Smooth muscle cell (in vitro differentiated cells): ENCODE data around the gene GLS. TPM values are rescaled to one million over a fixed set of nuclear protein-coding genes. Genes with fewer than 3 reads are reported as not detected.
A peak's percentile ranks its signal among the peaks of the same experiment; 100 is the strongest.

Experiments used
- DNase-seq: peaks from one replicate; lab custom pipeline; 2025; ENCODE audit not compliant: unreplicated experiment; lab: John Stamatoyannopoulos, UW
- H2AFZ ChIP-seq: fragments of 200-600 bp; sonication (generic); 2 replicates; pipeline ENCODE4 v1.6.0; 2016; ENCODE audit warnings: antibody characterized with exemption, low read depth, mild to moderate bottlenecking
- H3F3A ChIP-seq: fragments of 200-600 bp; sonication (generic); 2 replicates; pipeline ENCODE4 v1.6.0; 2017; ENCODE audit warnings: antibody characterized with exemption, low read depth
- H3K27ac ChIP-seq: fragments of 200-600 bp; sonication (generic); 2 replicates; pipeline ENCODE4 v1.5.1; 2016; ENCODE audit warnings: low read depth, mild to moderate bottlenecking
- H3K27me3 ChIP-seq: fragments of 200-600 bp; sonication (generic); 2 replicates; pipeline ENCODE4 v1.6.1; 2016; ENCODE audit warnings: low read depth, mild to moderate bottlenecking
- H3K36me3 ChIP-seq: fragments of 200-600 bp; sonication (generic); 2 replicates; pipeline ENCODE4 v1.5.1; 2016; ENCODE audit warnings: low read depth
- H3K4me1 ChIP-seq: fragments of 200-600 bp; sonication (generic); 2 replicates; pipeline ENCODE4 v1.5.1; 2016; ENCODE audit warnings: low read depth
- H3K4me2 ChIP-seq: fragments of 200-600 bp; sonication (generic); 2 replicates; pipeline ENCODE4 v1.6.0; 2016; ENCODE audit warnings: mild to moderate bottlenecking
- H3K4me3 ChIP-seq: fragments of 200-600 bp; sonication (generic); 2 replicates; pipeline ENCODE4 v1.5.1; 2016; ENCODE audit warnings: mild to moderate bottlenecking
- H3K79me2 ChIP-seq: fragments of 200-600 bp; sonication (generic); 2 replicates; pipeline ENCODE4 v1.6.0; 2016; ENCODE audit warnings: low read depth, mild to moderate bottlenecking
- H3K9ac ChIP-seq: fragments of 200-600 bp; sonication (generic); 2 replicates; pipeline ENCODE4 v1.6.0; 2016; ENCODE audit warnings: low read depth
- H3K9me3 ChIP-seq: fragments of 200-600 bp; sonication (generic); replicated peaks from 2 replicates; pipeline ENCODE4 v1.5.1; 2016; ENCODE audit warnings: low read depth
- H4K20me1 ChIP-seq: fragments of 200-600 bp; sonication (generic); 2 replicates; pipeline ENCODE4 v1.6.0; 2016; ENCODE audit warnings: low read depth
- WGBS: methylation state at CpG from one replicate; pipeline ENCODE4 v1.1.7; 2016; ENCODE audit warnings: low lambda C conversion rate; 5-methylcytosine and 5-hydroxymethylcytosine counted together
- polyA plus RNA-seq: library from polyadenylated mRNA; unstranded; fragments of >200 nt; fragmentation: Nextera tagmentation; extraction: Ambion mirVana; gene quantifications from 2 replicates; pipeline ENCODE4 v1.2.1, GENCODE V29; 2016
- total RNA-seq: library from RNA; depleted of rRNA; stranded (reverse); fragments of >200 nt; gene quantifications from 2 replicates; pipeline ENCODE4 v1.2.3, GENCODE V29; 2014
- TF ChIP-seq, protein P1 (sequence below): fragments of 200-600 bp; sonication (generic); IDR thresholded peaks from 2 replicates; pipeline ENCODE4 v1.5.1; 2017; ENCODE audit warnings: borderline replicate concordance, mild to moderate bottlenecking, antibody characterized with exemption; ENCODE audit not compliant: insufficient read depth, poor library complexity, severe bottlenecking

Gene GLS
- total and polyA plus RNA-seq, 2 experiments from 2014 or later, result 76.2 to 454 TPM

- Histone ChIP-seq H3K9ac (no peak overlapping the region), H2AFZ (peak overlapping the region; percentile 41), H4K20me1 (no peaks in the 10 kb centered on the region), H3K9me3 (no peaks in the 10 kb centered on the region), H3K4me1 (peaks cover 4% of the 10 kb centered on the region), H3K79me2 (no peaks in the 10 kb centered on the region), H3K36me3 (no peaks in the 10 kb centered on the region), H3K4me3 (no peak overlapping the region), H3K27me3 (no peaks in the 10 kb centered on the region), H3F3A (no peaks in the 10 kb centered on the region), H3K4me2 (no peak overlapping the region), H3K27ac (no peak overlapping the region)
- 85% methylated on average over 2 of the region's 2 CpGs for WGBS
- TF ChIP-seq, protein P1, sequence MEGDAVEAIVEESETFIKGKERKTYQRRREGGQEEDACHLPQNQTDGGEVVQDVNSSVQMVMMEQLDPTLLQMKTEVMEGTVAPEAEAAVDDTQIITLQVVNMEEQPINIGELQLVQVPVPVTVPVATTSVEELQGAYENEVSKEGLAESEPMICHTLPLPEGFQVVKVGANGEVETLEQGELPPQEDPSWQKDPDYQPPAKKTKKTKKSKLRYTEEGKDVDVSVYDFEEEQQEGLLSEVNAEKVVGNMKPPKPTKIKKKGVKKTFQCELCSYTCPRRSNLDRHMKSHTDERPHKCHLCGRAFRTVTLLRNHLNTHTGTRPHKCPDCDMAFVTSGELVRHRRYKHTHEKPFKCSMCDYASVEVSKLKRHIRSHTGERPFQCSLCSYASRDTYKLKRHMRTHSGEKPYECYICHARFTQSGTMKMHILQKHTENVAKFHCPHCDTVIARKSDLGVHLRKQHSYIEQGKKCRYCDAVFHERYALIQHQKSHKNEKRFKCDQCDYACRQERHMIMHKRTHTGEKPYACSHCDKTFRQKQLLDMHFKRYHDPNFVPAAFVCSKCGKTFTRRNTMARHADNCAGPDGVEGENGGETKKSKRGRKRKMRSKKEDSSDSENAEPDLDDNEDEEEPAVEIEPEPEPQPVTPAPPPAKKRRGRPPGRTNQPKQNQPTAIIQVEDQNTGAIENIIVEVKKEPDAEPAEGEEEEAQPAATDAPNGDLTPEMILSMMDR, result no peak
- no peak for DNase-seq
These were observed 26.9 kb upstream of the GLS start for GRCh38 chr2:190853531-190854383.

DNA sequence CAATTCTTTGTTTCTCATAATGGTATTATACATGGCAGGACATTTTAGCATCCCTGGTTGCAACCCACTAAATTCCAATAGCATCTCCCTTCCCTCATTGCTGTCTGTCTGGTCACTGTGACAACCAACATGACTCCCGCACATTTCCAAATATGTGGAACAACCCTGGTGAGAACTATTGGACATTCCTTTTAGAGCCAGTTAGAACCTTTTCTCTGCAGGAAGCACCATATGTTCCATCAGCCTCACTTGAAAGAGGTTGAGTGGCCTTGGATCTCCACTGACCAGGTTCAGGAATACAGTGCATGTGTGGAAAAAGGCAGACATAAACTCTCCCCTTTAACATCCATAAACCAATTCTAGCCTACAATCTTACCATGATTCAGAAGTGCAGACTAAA, 25.9 kb upstream of the GLS start:
- Histone ChIP-seq H2AFZ (no peak overlapping the region), H3K4me3 (no peak overlapping the region), H3K9ac (no peak overlapping the region), H4K20me1 (no peaks in the 10 kb centered on the region), H3K27ac (no peak overlapping the region), H3K79me2 (no peaks in the 10 kb centered on the region), H3K27me3 (no peaks in the 10 kb centered on the region), H3F3A (peaks cover 8% of the 10 kb centered on the region), H3K4me2 (no peak overlapping the region), H3K36me3 (no peaks in the 10 kb centered on the region), H3K4me1 (peaks cover 11% of the 10 kb centered on the region), H3K9me3 (no peaks in the 10 kb centered on the region)
- TF ChIP-seq, protein P1, result no peak
- no peak for DNase-seq
- WGBS, result 96% methylated on average over 1 of the region's 1 CpG

GRCh38 chr2:190855245-190855644, 25.4 kb upstream of the GLS start:
- WGBS, result 89% methylated on average over 4 of the region's 4 CpGs
- Histone ChIP-seq H3F3A (peaks cover 8% of the 10 kb centered on the region), H3K27ac (no peak overlapping the region), H3K9me3 (no peaks in the 10 kb centered on the region), H3K36me3 (no peaks in the 10 kb centered on the region), H2AFZ (no peak overlapping the region), H4K20me1 (no peaks in the 10 kb centered on the region), H3K4me3 (no peak overlapping the region), H3K4me2 (no peak overlapping the region), H3K9ac (no peak overlapping the region), H3K27me3 (no peaks in the 10 kb centered on the region), H3K4me1 (peaks cover 16% of the 10 kb centered on the region), H3K79me2 (no peaks in the 10 kb centered on the region)
- TF ChIP-seq, protein P1, result no peak
- no peak for DNase-seq

- Histone ChIP-seq H4K20me1 (no peaks in the 10 kb centered on the region), H3K4me2 (no peak overlapping the region), H3K27ac (no peak overlapping the region), H3K9me3 (no peaks in the 10 kb centered on the region), H2AFZ (no peak overlapping the region), H3K4me3 (no peak overlapping the region), H3K36me3 (no peaks in the 10 kb centered on the region), H3K79me2 (no peaks in the 10 kb centered on the region), H3K27me3 (no peaks in the 10 kb centered on the region), H3K9ac (no peak overlapping the region), H3F3A (peaks cover 19% of the 10 kb centered on the region), H3K4me1 (peaks cover 26% of the 10 kb centered on the region)
- no peak for DNase-seq
- WGBS, result 94% methylated on average over 1 of the region's 1 CpG
- TF ChIP-seq, protein P1, result no peak
These were observed 23.6 kb upstream of the GLS start for GRCh38 chr2:190856985-190857384.
